Measurements from ENCODE around the gene KMO. TPM values are rescaled to one million over a fixed set of nuclear protein-coding genes. Genes with fewer than 3 reads are reported as not detected.

KMO gene
- polyA plus RNA-seq, result under 1 TPM; 0.05 to 0.14 TPM

- 4 to 5% methylated on average over 1 of the region's 1 CpG for WGBS, 2 donors
- Histone ChIP-seq H3K4me1 (ENCODE audit: control insufficient read depth in 2 of 2, insufficient read depth in 2 of 2, low read length in 1 of 2) (no peaks in the 10 kb centered on the region), H3K9me3 (ENCODE audit: control insufficient read depth in 2 of 2, insufficient read depth in 1 of 2, low read depth in 1 of 2, low read length in 1 of 2) (no peaks in the 10 kb centered on the region), H3K36me3 (ENCODE audit: control insufficient read depth in 2 of 2, insufficient read depth in 2 of 2, low read length in 1 of 2) (no peaks in the 10 kb centered on the region), H3K4me3 (ENCODE audit: low read depth in 1 of 2, low read length in 2 of 2) (peak within 1 kb of the TSS; percentile 11 to 51), H3K27me3 (ENCODE audit: control insufficient read depth in 1 of 2, insufficient read depth in 2 of 2, low read length in 2 of 2) (no peaks in the 10 kb centered on the region), H3K27ac (ENCODE audit: low read depth in 2 of 2, low read length in 1 of 2) (no peak within 1 kb of the TSS)
Measured at GRCh38 chr1:241532162-241532531, at the start of gene KMO. Gene KMO (plus strand): TSS chr1:241532378. CDS start chr1:241532445, 67 bp downstream.

GRCh38 chr1:241482761-241483250, 49.4 kb upstream of the KMO start:
- Histone ChIP-seq H3K4me1 (ENCODE audit: control insufficient read depth in 2 of 2, insufficient read depth in 2 of 2, low read length in 1 of 2) (no peaks in the 10 kb centered on the region), H3K36me3 (ENCODE audit: control insufficient read depth in 2 of 2, insufficient read depth in 2 of 2, low read length in 1 of 2) (no peaks in the 10 kb centered on the region), H3K9me3 (ENCODE audit: control insufficient read depth in 2 of 2, insufficient read depth in 1 of 2, low read depth in 1 of 2, low read length in 1 of 2) (no peaks in the 10 kb centered on the region), H3K27ac (ENCODE audit: low read depth in 2 of 2, low read length in 1 of 2) (no peak overlapping the region), H3K27me3 (ENCODE audit: control insufficient read depth in 1 of 2, insufficient read depth in 2 of 2, low read length in 2 of 2) (no peaks in the 10 kb centered on the region), H3K4me3 (ENCODE audit: low read depth in 1 of 2, low read length in 2 of 2) (no peak overlapping the region)
- WGBS, 2 donors, result 20 to 35% methylated on average over 1 of the region's 1 CpG

- Histone ChIP-seq H3K27me3 (ENCODE audit: control insufficient read depth in 1 of 2, insufficient read depth in 2 of 2, low read length in 2 of 2) (no peaks in the 10 kb centered on the region), H3K4me3 (ENCODE audit: low read depth in 1 of 2, low read length in 2 of 2) (no peak overlapping the region), H3K9me3 (ENCODE audit: control insufficient read depth in 2 of 2, insufficient read depth in 1 of 2, low read depth in 1 of 2, low read length in 1 of 2) (no peaks in the 10 kb centered on the region), H3K36me3 (ENCODE audit: control insufficient read depth in 2 of 2, insufficient read depth in 2 of 2, low read length in 1 of 2) (no peaks in the 10 kb centered on the region), H3K4me1 (ENCODE audit: control insufficient read depth in 2 of 2, insufficient read depth in 2 of 2, low read length in 1 of 2) (no peaks in the 10 kb centered on the region), H3K27ac (ENCODE audit: low read depth in 2 of 2, low read length in 1 of 2) (no peak overlapping the region)
- 86 to 87% methylated on average over 3 of the region's 3 CpGs for WGBS, 2 donors
Measured at GRCh38 chr1:241485145-241485544, 47.0 kb upstream of the KMO start.

- no peaks in the 10 kb centered on the region for H3K36me3 ChIP-seq (ENCODE audit: control insufficient read depth in 2 of 2, insufficient read depth in 2 of 2, low read length in 1 of 2)
- WGBS, 2 donors, result 76 to 81% methylated on average over 4 of the region's 4 CpGs
- no peaks in the 10 kb centered on the region for H3K9me3 ChIP-seq (ENCODE audit: control insufficient read depth in 2 of 2, insufficient read depth in 1 of 2, low read depth in 1 of 2, low read length in 1 of 2)
Measured at GRCh38 chr1:241485554-241485992, 46.6 kb upstream of the KMO start.

GRCh38 chr1:241488739-241489138, 43.4 kb upstream of the KMO start:
- Histone ChIP-seq H3K36me3 (ENCODE audit: control insufficient read depth in 2 of 2, insufficient read depth in 2 of 2, low read length in 1 of 2) (no peaks in the 10 kb centered on the region), H3K9me3 (ENCODE audit: control insufficient read depth in 2 of 2, insufficient read depth in 1 of 2, low read depth in 1 of 2, low read length in 1 of 2) (no peaks in the 10 kb centered on the region), H3K4me3 (ENCODE audit: low read depth in 1 of 2, low read length in 2 of 2) (no peak overlapping the region), H3K4me1 (ENCODE audit: control insufficient read depth in 2 of 2, insufficient read depth in 2 of 2, low read length in 1 of 2) (no peaks in the 10 kb centered on the region), H3K27me3 (ENCODE audit: control insufficient read depth in 1 of 2, insufficient read depth in 2 of 2, low read length in 2 of 2) (no peaks in the 10 kb centered on the region), H3K27ac (ENCODE audit: low read depth in 2 of 2, low read length in 1 of 2) (no peak overlapping the region)
- WGBS, 2 donors, result 94 to 97% methylated on average over 1 of the region's 1 CpG

More at GRCh38 chr1:241485554-241485992, 46.6 kb upstream of the KMO start:
- Histone ChIP-seq H3K27ac (ENCODE audit: low read depth in 2 of 2, low read length in 1 of 2) (no peak overlapping the region), H3K4me1 (ENCODE audit: control insufficient read depth in 2 of 2, insufficient read depth in 2 of 2, low read length in 1 of 2) (no peaks in the 10 kb centered on the region), H3K4me3 (ENCODE audit: low read depth in 1 of 2, low read length in 2 of 2) (no peak overlapping the region), H3K27me3 (ENCODE audit: control insufficient read depth in 1 of 2, insufficient read depth in 2 of 2, low read length in 2 of 2) (no peaks in the 10 kb centered on the region)

- Histone ChIP-seq H3K4me1 (ENCODE audit: control insufficient read depth in 2 of 2, insufficient read depth in 2 of 2, low read length in 1 of 2) (no peaks in the 10 kb centered on the region), H3K36me3 (ENCODE audit: control insufficient read depth in 2 of 2, insufficient read depth in 2 of 2, low read length in 1 of 2) (peaks cover 10% of the 10 kb centered on the region in 2 donors), H3K27me3 (ENCODE audit: control insufficient read depth in 1 of 2, insufficient read depth in 2 of 2, low read length in 2 of 2) (no peaks in the 10 kb centered on the region), H3K9me3 (ENCODE audit: control insufficient read depth in 2 of 2, insufficient read depth in 1 of 2, low read depth in 1 of 2, low read length in 1 of 2) (no peaks in the 10 kb centered on the region), H3K4me3 (ENCODE audit: low read depth in 1 of 2, low read length in 2 of 2) (no peak overlapping the region), H3K27ac (ENCODE audit: low read depth in 2 of 2, low read length in 1 of 2) (no peak overlapping the region)
- WGBS, 2 donors, result 89 to 91% methylated on average over 5 of the region's 5 CpGs
Measured at GRCh38 chr1:241495741-241496140, 36.4 kb upstream of the KMO start.

GRCh38 chr1:241499910-241500309, 32.3 kb upstream of the KMO start:
- Histone ChIP-seq H3K27ac (ENCODE audit: low read depth in 2 of 2, low read length in 1 of 2) (no peak overlapping the region), H3K27me3 (ENCODE audit: control insufficient read depth in 1 of 2, insufficient read depth in 2 of 2, low read length in 2 of 2) (no peaks in the 10 kb centered on the region), H3K36me3 (ENCODE audit: control insufficient read depth in 2 of 2, insufficient read depth in 2 of 2, low read length in 1 of 2) (peaks cover 12 to 18% of the 10 kb centered on the region in 2 donors), H3K4me1 (ENCODE audit: control insufficient read depth in 2 of 2, insufficient read depth in 2 of 2, low read length in 1 of 2) (no peaks in the 10 kb centered on the region), H3K9me3 (ENCODE audit: control insufficient read depth in 2 of 2, insufficient read depth in 1 of 2, low read depth in 1 of 2, low read length in 1 of 2) (no peaks in the 10 kb centered on the region), H3K4me3 (ENCODE audit: low read depth in 1 of 2, low read length in 2 of 2) (no peak overlapping the region)
- 67 to 89% methylated on average over 2 of the region's 2 CpGs for WGBS, 2 donors

- no peaks in the 10 kb centered on the region for H3K4me1 ChIP-seq (ENCODE audit: control insufficient read depth in 2 of 2, insufficient read depth in 2 of 2, low read length in 1 of 2)
- no peaks in the 10 kb centered on the region for H3K27me3 ChIP-seq (ENCODE audit: control insufficient read depth in 1 of 2, insufficient read depth in 2 of 2, low read length in 2 of 2)
- no peak overlapping the region for H3K4me3 ChIP-seq (ENCODE audit: low read depth in 1 of 2, low read length in 2 of 2)
- H3K27ac ChIP-seq (ENCODE audit: low read depth in 2 of 2, low read length in 1 of 2), result no peak overlapping the region
- peaks cover 3 to 17% of the 10 kb centered on the region in 2 donors for H3K36me3 ChIP-seq (ENCODE audit: control insufficient read depth in 2 of 2, insufficient read depth in 2 of 2, low read length in 1 of 2)
- 96 to 97% methylated on average over 6 of the region's 6 CpGs for WGBS, 2 donors
- H3K9me3 ChIP-seq (ENCODE audit: control insufficient read depth in 2 of 2, insufficient read depth in 1 of 2, low read depth in 1 of 2, low read length in 1 of 2), result no peaks in the 10 kb centered on the region
Measured at GRCh38 chr1:241503444-241503843, 28.7 kb upstream of the KMO start.

- H3K4me1 ChIP-seq (ENCODE audit: control insufficient read depth in 2 of 2, insufficient read depth in 2 of 2, low read length in 1 of 2), result no peaks in the 10 kb centered on the region
- H3K36me3 ChIP-seq (ENCODE audit: control insufficient read depth in 2 of 2, insufficient read depth in 2 of 2, low read length in 1 of 2), result peaks cover 11 to 19% of the 10 kb centered on the region in 2 donors
- no peaks in the 10 kb centered on the region for H3K9me3 ChIP-seq (ENCODE audit: control insufficient read depth in 2 of 2, insufficient read depth in 1 of 2, low read depth in 1 of 2, low read length in 1 of 2)
- no peaks in the 10 kb centered on the region for H3K27me3 ChIP-seq (ENCODE audit: control insufficient read depth in 1 of 2, insufficient read depth in 2 of 2, low read length in 2 of 2)
- no peak overlapping the region for H3K4me3 ChIP-seq (ENCODE audit: low read depth in 1 of 2, low read length in 2 of 2)
- 85 to 87% methylated on average over 2 of the region's 2 CpGs for WGBS, 2 donors
- H3K27ac ChIP-seq (ENCODE audit: low read depth in 2 of 2, low read length in 1 of 2), result no peak overlapping the region
Measured at GRCh38 chr1:241507189-241507863, 24.9 kb upstream of the KMO start.

- WGBS, 2 donors, result 90 to 91% methylated on average over 5 of the region's 5 CpGs
- H3K27me3 ChIP-seq (ENCODE audit: control insufficient read depth in 1 of 2, insufficient read depth in 2 of 2, low read length in 2 of 2), result no peaks in the 10 kb centered on the region
- no peak overlapping the region for H3K27ac ChIP-seq (ENCODE audit: low read depth in 2 of 2, low read length in 1 of 2)
- H3K9me3 ChIP-seq (ENCODE audit: control insufficient read depth in 2 of 2, insufficient read depth in 1 of 2, low read depth in 1 of 2, low read length in 1 of 2), result no peaks in the 10 kb centered on the region
- H3K36me3 ChIP-seq (ENCODE audit: control insufficient read depth in 2 of 2, insufficient read depth in 2 of 2, low read length in 1 of 2), result peaks cover 8% of the 10 kb centered on the region in 2 donors
- H3K4me3 ChIP-seq (ENCODE audit: low read depth in 1 of 2, low read length in 2 of 2), result no peak overlapping the region
- H3K4me1 ChIP-seq (ENCODE audit: control insufficient read depth in 2 of 2, insufficient read depth in 2 of 2, low read length in 1 of 2), result no peaks in the 10 kb centered on the region
Measured at GRCh38 chr1:241513378-241513777, 18.8 kb upstream of the KMO start.

Measured in esophagus (tissue), 2 donors.